ENCODE data around the gene LITAF.
"Not testable (repeated sequence)": the region's sequence is repeated elsewhere in the genome, so short reads cannot be mapped to it uniquely, and the experiment has no call there.

Gene LITAF

DNA sequence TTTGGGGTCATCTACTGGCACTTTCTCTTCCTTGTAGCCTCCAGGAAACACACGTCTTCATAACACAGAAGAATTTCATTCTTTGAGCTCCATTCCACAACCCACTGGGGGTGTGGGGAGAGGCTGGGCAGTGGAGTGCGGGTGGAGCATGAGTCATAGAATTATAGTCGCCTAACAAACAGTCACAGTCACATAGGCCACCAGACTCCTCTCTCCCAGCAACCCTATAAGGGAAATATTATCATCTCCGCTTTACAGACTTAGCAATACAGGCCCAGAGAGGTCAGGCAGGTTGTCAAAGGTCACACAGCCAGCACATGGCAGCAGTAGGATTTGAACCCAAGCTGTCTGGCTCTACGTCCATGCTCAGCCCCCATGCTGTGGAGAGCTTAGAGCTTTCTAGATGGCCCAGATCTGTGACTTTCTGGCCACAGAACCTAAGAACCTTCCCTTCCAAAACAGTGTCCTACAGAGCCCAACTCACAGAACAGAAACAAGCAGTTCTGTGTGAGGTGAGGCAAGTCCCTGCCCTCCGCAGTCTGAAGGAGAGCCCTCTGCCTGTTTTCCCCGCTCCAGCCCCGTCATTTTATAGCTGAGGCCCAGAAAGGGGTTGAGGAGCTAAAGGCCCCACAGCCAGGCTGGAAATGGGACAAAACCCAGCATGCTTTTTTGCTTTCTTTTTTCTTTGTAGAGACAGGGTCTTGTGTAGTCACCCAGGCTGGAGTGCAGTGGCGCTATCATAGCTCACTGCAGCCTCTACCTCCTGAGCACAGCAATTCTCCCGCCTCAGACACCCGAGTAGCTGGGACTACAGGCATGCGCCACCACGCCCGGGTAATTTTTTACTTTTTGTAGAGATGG lies 10.7 kb upstream of the LITAF start:
- peak; percentile 25 for DNase-seq

DNA sequence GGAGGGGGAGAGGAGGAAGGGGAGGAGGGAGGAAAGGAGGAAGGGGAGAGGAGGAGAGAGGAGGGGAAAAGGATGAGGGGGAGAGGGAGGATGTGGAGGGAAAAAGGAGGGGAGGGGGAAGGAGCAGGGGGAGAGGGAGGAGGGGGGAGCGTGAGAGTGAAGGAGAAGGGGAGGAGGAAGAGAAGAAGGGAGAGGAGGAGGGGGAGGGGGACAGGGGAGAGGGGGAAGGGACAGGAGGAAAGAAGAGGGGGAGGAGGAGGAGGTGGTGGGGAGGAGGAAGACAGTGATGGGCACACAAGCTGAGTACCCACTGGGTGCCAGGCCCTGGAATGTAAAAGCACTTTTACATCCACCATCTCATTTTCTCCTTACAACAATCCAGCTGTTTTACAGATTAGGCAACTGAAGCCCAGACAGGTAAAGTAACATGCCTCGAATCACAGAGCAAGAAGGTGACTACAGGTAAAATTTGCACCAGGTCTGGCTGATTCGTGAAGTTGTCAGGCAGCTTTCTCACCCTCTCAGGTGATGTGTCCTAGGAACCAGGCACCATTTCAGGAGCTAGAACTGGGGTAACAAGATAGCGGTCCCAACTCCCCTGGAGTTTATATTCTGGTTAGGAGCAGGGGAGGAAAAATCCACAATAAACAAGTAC lies 10.0 kb upstream of the LITAF start:
- DNase-seq: no peak

DNA sequence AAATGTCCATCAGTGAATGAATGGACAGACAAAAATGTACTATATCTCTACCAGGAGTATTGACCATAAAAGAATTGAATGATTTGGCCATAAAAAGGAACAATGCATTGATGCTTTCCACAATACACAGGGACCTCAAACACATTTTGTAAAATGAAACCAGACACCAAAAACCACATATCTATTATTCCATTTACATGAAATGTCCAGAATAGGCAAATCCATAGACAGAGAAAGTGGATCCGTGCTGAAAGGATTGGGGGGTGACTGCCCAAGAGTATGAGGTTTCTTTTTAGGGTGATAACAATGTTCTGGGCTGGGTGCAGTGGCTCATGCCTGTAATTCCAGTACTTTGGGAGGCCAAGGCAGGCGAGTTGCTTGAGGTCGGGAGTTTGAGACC lies 6.9 kb upstream of the LITAF start:
- no peak for DNase-seq

DNA sequence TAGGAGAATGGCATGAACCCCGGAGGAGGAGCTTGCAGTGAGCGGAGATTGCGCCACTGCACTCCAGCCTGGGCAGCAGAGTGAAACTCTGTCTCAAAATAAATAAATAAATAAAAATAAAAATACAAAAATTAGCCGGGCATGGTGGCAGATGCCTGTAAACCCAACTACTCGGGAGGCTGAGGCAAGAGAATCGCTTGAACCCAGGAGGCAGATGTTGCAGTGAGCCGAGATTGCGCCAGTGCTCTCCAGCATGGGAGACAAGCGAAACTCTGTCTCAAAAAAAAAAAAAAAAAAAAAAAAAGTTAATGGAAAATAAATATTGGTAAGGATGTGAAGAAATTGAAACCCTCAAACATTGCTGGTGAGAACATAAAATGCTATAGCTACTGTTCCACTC lies 6.4 kb upstream of the LITAF start:
- DNase-seq: not testable (repeated sequence)

DNA sequence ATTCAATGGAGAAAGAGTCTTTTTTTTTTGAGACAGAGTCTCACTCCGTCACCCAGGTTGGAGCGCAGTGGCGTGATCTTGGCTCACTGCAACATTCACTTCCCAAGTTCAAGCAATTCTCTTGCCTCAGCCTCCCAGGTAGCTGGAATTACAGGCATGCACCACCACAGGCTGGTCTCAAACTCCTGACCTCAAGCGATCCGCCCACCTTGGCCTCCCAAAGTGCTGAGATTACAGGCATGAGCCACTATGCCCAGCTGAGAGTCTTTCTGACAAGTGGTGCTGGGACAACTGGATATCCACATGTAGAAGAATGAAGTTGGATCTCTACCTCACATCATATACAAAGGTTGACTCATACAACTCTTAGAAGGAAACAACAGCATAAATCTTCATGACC lies 4.9 kb upstream of the LITAF start:
- DNase-seq: not testable (repeated sequence)

DNA sequence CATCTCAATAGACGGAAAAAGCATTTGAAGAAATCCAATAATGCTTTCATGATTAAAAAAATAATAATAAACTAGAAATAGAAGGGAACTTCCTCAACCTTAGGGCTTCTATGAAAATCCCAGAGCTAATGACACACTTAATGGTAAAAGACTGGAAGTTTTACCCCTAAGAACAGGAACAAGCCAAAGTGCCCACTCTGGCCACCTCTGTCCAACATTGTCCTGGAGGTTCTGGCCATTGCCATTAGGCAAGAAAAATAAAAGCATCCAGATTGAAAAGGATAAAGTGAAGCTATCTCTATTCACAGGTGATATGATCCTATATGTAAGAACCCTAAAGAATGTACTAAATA lies 2.5 kb upstream of the LITAF start:
- no peak for DNase-seq

DNA sequence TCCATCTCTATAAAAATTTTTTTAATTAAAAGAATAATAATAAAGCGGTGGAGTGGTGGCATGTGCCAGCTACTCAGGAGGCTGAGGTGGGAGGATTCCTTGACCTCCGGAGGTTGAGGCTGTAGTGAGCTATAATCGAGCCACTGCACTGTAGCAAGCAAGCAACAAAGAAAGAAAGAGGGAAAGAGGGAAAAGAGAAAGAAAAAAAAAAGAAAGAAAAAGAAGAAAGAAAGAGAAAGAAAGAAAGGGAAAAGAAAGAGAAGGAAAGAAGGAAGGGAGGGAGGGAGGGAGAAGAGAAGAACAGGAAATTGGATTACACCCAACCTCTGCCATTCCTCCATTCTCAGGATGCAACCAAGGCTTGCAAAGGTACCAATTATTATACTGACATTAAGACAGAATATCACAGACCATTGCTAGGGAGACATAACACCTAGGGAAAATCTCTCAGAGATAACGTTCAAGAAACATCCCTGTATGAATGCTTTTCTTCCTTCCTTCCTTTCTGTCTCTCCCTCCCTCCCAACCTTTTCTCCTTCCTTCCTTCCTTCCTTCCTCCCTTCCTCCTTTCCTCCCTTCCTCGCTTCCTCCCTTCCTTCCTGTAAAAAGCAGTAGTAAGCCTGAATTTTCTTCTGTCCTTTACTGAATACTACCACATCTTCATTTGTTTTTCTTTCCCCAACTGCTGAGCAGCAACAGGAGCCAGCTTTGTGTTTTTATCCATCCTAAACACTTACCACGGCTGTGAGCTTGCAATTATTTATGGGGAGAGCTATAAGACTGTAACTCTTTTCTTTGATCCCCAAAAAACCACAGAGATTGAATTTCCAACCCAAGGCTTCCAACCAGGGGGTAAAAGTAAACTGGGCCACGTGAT lies 1.8 kb upstream of the LITAF start:
- DNase-seq: no peak

DNA sequence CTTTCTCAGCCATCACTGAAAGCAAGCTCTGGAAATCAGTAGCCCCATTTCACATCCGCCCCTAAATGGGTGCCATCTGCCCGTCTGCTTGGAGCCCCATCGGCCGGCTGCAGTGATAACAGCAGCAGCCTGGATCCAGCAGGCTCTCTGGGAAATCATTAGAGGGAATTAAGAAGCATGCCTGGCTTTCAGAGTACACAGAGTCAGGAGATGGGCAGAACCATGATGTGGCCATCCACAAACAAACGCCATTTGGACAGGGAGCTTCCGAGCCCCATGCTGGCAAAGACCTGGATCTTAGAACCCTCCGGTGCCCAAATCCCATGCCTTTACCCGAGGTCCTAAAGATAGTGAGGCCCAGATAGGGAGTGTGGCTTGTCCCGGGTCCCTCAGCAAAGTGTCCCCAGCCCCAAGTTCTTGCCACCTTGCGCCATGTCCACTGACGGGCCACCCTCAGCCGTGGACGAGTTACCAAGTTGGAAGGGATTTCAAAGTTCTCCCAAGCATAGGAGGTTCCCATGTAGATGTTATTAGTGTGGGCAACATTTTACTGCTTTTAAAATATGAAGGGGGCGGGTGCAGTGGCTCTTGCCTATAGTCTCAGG lies 1.0 kb upstream of the LITAF start:
- no peak for DNase-seq

DNA sequence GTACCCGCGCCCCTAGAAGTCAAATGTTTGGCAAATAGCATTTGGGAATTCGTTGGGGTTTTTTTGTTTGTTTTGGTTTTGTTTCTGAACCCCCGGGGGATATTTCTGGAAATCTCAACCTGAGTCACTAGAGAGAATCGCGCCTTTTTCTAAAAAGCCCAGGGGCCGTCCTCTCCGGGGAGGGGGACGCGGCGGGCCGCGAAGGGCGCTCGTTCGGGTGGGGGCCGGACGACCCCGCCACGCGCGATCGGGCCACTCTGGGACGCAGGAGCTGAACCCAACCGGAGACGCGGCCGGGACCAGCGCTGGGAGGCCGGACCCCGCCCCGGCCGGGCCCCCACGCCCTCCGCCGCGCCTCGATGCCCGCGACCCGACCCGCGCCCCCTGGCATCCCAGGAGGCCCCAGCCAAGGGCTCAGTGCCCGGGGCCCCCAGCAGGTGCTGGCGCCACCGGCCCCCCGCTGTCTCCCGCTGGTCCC lies 302 bp downstream of the LITAF start:
- no peak for DNase-seq

DNA sequence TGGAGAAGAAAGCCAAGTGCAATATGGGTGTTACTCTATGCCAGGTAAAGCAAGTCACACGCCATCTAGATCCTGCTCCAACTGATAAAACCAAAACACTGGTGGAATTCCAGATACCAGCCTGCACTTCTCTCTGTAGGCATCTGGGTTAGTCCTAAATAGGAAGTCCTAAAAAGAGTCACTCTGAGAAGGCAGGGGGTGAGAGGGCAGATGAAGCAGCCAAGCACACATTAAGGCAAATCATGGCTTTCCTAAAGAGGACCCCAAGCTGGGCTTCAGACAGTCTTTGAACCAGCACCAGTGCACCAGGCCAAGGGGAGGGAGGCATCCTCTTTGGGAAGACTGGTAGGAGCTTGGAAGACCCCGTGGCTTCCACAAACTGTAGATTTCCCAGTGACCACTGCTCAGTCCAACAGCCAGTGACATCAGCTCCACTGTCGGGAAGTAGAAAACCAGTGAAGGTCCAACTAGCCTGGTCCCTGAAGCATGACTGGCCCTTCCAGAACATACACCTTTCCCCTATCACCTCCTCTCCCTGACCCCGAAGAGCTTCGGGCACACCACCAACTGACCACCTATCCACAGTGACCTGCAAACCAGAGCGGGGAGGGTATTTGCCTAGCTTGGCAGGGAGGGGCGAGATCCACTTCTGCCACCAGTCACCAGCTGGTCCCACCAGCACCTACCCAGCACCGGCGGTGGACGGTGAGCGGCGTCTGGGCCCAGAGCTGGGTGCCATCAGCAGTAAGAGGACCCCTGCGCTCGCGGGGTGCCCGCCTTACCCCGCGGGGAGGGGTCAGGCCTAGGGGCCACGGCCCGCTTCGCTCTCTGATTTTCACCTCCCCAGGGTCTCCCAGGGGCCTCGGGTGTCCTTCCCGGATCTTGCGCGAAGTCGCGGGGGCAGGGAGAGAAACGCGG lies 1.0 kb downstream of the LITAF start:
- DNase-seq: no peak

DNA sequence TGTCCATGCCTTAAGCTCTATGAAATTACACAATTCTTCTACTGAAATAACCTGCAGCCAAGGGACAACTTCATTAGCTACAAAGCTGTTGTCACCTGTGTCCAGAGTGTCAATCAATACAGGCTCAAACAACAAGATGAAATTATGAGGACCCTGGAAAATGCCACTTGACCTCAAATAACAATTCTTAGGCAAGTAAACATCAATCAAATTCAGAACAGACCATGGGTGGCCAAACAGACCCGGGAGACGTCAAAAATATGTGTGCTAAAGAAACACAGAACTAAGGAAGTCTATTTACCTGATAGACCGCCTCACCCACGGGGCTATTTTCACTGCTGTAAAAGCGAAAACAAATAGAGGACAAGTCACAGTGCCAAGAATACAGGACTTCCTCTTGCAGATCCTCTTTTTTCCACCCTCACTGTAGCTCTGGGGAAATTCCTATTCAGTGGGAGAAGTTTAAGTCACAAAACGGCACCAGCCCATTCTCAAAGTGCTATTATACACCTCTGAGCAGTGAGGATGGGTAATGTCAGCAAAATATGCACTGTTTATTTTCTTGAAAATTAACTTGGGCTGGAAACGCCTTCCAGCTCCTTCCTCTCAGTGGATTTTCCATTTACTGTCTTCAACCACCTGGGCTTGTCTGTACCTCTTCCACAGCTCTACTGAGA lies 2.7 kb downstream of the LITAF start:
- peak; percentile 44 for DNase-seq

DNA sequence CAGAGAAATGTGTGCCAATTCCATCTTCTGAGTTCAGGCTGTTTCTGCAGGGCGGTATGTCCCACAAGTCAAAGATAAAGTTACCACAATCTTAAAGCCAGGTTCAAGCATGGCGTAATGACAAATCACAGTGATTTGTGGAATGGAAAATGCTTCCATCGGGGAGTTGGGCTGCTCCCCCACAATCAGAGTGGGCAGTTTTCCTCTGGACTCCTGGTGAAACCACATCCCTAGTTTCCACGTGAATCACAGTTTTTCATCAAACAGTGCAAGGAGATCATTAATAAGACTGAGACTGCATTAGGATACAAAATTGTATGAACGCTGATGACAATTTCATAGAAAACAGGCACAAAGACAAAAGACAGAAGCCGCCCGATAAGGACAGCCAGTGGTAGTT lies 3.6 kb downstream of the LITAF start:
- no peak for DNase-seq

DNA sequence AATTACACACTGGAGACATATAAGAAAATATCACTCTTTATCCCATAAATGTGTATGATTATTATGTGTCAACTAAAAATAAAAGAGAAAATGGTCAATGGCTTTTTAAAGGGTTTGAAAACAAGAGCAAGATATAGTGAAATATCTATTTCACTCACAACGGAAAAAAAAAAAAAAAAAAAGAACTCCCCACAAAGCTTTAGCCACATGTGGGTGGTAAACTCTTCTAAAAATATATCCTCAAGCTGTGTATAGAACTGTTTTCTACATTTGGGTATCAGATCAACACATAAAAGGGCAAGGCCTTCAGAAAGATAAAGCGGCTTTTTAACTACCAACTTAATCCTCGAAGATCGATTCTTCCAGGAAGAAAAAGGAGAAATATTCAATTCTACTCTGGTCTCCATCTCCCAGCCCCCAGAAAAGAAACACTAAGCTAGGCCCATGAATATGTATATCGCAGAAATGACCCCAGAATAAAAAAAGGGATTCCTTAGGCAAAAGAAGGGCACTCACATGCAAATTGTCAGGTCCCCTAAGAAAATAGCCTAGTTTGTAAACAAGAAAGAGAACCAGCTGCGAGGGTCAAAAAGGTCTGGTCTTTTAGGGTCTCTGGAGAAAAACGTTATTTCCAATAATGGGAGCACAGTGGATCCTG lies 4.4 kb downstream of the LITAF start:
- DNase-seq: no peak

DNA sequence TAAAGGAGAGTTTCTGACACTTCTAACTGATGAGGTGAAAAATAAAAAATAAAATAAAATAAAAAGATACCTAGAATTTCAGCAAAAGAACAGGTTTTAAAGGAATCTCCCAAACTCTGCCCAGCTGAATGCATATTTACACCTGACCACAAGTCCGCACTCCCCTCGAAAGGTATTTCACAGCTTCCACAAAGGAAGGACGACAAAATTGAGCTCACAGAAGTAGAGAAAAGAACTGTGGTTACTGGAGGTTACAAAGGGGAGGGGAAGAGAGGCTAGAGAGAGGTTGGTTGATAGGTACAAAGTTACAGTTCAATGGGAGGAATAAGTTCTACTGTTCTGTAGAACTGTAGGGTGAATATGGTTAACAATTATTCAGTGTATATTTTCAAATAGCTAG lies 5.0 kb downstream of the LITAF start:
- DNase-seq: no peak

DNA sequence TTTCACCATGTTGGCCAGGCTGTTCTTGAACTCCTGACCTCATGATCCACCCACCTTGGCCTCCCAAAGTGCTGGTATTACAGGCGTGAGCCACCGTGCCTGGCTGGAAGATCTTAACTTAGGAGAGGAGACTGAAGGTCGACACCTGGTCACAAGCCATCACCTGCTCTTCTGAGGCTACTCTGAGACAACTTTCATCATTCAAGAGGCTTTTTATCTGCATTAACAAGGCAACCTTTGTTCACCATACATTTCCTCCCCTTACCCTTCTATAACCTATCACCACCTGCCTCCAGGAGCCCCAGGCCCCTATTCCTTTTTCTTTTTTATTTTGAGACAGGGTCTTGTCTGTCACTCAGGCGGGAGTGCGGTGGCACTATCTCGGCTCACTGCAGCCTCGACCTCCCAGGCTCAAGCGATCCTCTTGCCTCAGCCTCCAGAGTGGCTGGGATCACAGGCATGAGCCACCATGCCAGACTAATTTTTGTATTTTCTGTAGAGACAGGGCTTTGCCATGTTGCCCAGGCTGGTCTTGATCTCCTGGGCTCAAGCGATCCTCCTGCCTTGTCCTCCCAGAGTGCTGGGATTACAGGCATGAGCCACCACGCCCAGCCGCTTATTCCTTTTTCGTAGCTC lies 6.2 kb downstream of the LITAF start:
- DNase-seq: no peak

DNA sequence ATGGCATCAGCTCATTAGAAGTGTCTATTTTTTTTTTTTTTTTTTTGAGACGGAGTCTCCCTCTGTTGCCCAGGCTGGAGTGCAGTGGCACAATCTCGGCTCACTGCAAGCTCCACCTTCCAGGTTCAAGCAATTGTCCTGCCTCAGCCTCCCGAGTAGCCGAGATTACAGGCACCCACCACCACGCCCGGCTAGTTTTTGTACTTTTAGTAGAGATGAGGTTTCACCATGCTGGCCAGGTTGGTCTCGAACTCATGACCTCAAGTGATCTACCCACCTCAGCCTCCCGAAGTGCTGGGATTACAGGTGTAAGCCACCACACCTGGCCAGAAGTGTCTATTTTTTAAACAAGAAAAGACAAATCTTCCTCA lies 9.4 kb downstream of the LITAF start:
- DNase-seq: not testable (repeated sequence)

DNA sequence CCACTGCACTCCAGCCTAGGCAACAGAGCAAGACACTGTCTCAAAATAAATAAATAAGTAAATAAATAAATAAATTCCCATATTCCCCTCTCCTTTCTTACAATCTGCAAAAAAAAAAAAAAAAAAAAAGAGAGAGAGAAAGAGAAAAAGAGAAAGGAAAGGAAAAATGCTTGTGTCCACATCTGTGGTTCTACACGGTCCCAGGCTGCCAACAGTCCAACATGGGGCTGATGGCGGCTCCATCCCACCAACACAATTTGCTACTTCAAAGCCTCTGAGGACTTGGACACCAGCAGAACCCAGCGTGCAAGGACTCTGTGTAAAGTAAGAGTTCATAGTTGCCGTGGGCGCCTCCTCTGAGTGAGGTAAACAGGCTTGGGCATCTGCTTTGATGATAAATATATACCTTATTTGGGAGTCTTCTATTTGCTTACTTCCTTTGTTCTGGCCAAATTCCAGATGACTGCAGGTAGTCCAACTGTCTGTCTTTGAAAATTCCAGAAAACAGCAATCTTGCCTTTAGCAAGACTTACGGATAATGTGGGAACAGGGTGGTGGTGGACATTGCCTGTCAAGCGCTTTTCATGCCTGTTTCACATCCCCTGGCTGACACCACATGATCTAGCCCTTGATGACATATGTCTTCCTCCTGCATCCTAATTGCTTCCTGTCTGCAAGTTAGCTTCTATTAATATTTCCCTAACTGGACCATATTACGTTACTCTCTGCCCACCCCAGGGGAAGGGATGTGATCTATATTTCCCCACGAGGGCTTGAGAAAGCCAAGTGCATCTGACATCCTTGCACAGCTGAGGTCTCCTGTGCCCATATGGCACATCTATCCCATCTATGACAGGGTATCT lies 10.1 kb downstream of the LITAF start:
- DNase-seq: no peak

DNA sequence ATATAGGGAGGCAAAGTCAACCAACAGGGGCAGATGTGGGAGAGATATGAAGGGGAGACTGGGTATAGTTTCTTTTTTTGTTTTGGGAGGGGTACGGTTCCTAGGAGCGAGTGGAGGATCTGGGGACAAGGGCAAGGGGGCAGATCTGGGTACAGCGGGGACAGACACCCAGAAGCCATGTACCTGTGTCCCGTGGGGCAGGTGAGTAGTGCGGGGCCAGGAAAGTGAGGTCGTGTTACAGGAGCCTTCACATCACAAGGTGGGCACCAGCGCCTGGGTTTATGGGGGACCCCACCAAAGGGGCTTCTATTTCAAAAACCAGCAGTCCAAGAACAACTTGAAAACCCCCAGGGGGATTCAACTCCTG lies 11.5 kb downstream of the LITAF start:
- DNase-seq: no peak

DNA sequence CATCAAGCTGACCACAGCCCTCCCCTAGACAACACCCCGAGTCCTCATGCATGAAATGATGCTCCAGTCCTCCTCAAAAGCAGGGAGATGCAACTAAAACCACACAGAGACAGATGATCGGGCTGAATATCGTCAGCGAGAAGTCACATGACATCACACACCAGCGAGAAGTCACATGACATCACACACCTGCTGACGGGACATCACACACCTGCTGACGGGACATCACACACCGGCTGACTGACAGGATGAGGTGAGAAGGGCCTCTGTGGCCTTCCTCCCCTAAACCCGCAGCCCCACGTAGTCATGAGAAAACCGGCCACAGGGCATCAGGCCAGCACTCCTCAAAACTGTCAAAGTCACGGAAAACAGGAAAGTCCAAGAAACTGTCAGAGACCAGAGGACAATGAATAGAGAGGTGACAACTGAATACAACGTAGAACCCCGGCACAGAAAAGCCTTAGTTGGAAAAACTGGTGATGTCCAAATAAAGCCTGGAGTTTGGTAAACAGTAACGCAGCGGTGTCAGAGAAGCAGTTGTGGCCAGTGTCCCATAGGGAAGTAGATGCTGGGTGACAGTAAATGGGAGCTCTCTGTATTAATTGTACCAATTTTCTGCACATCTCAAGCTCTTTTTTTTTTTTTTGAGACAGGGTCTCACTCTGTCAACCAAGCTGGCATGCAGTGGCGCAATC lies 14.3 kb downstream of the LITAF start:
- DNase-seq: peak; percentile 67

Measured in CD4-positive, alpha-beta T cell treated with Interleukin-4 for 4 hours (primary cell).